Epithelial cell of esophagus (primary cell): ENCODE measurements around the gene BCL11B.

Experiments used
- DNase-seq: peaks from one replicate; pipeline ENCODE4 v3.0.0; 2010; ENCODE audit warnings: low read depth
- H3K4me3 ChIP-seq: 2 replicates; pipeline ENCODE4 v1.5.1; 2011; ENCODE audit warnings: mild to moderate bottlenecking, low read length, control low read depth
- TF ChIP-seq, protein P1 (sequence below): IDR thresholded peaks from 2 replicates; pipeline ENCODE4 v1.5.1; 2011; ENCODE audit warnings: low read depth, mild to moderate bottlenecking, low read length, control low read depth, inconsistent platforms; ENCODE audit not compliant: insufficient read depth; ENCODE audit errors: missing control alignments

Gene BCL11B

DNA sequence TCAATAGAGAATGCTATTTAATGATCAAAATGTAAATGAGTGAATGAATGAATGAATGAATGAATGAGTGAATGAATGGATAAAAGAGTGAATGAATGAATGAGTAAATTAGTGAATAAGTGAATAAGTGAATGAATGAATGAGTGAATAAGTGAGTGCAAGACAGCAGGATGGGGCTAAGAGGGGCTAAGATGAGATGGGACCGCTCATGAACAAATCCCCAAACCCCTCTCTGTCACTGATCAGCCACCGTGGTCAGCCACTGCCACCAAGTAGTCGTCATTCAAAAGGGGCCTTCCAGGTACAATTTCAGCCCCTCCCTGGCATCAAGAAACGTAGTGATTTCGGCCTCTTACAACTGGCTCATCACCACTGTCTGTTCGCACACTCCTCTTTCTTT, 79.2 kb downstream of the BCL11B start:
- no peak for DNase-seq
- no peak overlapping the region for H3K4me3 ChIP-seq
- TF ChIP-seq, protein P1, sequence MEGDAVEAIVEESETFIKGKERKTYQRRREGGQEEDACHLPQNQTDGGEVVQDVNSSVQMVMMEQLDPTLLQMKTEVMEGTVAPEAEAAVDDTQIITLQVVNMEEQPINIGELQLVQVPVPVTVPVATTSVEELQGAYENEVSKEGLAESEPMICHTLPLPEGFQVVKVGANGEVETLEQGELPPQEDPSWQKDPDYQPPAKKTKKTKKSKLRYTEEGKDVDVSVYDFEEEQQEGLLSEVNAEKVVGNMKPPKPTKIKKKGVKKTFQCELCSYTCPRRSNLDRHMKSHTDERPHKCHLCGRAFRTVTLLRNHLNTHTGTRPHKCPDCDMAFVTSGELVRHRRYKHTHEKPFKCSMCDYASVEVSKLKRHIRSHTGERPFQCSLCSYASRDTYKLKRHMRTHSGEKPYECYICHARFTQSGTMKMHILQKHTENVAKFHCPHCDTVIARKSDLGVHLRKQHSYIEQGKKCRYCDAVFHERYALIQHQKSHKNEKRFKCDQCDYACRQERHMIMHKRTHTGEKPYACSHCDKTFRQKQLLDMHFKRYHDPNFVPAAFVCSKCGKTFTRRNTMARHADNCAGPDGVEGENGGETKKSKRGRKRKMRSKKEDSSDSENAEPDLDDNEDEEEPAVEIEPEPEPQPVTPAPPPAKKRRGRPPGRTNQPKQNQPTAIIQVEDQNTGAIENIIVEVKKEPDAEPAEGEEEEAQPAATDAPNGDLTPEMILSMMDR: no peak

DNA sequence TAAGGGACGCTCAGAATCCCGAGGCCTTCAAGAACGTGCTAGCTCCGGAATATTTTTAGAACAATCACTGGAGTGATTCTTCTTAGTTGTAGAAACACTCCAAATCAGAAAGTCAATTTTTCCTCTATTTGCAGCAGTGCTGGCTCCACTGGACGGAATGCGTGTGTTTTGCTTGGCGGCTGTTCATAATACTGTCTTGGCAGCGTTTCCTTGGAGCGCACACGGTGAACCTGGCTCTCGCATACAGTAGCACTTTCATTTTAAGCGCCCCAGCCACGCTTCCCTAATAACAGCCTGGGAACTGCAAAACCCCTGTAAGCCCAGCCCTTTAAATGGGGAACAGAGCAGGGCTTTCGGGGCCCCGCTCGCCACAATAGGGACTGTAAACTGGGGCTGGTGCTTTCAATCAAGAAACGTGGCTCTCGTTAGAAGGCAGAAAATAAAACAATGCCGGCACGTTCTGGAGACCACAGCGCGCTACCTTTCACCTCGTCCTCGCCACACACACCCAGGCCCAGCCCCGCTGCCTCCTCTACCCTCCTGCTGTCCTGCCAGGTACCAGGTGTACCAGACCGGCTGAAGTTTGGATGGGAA, 79.9 kb downstream of the BCL11B start:
- DNase-seq: peak; percentile 56
- peak overlapping the region; percentile 47 for H3K4me3 ChIP-seq
- TF ChIP-seq, protein P1: no peak

DNA sequence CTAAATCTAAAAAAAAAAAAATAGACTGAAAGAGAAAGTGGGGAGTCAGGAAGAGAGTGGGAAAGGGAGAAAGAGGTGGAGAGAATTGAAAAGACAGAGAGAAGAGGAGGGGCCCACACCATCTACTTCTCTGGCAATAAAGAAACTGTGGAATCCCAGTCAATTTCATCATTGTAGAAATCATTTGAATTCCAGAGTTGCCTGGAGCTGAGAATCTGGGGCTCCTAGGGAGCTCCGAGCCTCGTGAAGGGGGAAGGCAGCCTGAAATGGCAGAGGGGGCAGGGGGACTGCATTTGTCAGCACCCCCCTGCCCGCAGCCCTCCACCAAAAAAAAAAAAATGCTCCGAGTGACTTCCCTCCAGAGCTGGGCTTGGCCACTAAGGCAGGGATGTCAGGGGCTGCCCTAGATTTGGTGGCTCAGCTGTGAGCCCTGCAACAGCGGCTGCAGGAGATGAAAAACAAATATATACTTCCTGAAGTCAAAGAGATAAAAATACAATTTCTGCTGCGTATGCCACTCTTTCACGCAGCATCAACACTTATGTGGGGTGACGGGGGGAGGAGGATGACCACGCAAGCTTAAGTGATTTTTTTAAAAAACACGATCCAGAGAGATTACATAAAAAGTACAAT, 80.5 kb downstream of the BCL11B start:
- DNase-seq: no peak
- peak overlapping the region; percentile 47 for H3K4me3 ChIP-seq
- TF ChIP-seq, protein P1: no peak

DNA sequence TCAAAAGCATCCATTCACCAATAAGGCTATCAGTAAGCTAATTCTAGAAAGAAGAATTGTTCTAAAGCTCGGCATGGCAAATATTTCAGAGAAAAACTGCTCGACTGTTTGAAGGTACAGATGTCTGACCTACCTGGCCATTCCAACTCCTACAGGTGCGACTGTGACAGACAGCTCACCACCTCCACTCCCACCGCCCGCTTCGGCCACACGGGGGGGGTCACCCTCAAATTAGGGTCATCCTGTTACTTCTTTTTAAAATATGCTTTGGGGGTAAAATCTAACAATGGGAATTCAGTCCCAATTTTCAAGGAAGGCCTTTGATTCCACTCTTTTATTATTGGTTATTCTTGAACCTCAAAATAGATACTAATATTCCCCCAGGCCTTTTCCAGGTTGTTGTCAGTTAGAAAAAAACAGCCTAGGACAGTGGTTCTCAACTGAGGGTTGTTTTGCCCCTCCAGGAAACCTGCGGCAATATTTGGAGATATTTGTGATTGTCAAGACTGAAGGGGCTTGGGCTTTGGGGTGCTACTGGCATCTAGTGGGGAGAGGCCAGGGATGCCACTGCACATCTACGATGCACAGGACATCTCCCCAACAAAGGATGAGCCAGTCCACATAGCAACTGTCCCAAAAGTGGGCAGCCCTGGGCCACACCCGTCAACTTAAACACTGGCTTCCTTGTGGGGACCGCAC, 81.2 kb downstream of the BCL11B start:
- no peak for DNase-seq
- TF ChIP-seq, protein P1: peak; percentile 18
- H3K4me3 ChIP-seq: no peak overlapping the region

DNA sequence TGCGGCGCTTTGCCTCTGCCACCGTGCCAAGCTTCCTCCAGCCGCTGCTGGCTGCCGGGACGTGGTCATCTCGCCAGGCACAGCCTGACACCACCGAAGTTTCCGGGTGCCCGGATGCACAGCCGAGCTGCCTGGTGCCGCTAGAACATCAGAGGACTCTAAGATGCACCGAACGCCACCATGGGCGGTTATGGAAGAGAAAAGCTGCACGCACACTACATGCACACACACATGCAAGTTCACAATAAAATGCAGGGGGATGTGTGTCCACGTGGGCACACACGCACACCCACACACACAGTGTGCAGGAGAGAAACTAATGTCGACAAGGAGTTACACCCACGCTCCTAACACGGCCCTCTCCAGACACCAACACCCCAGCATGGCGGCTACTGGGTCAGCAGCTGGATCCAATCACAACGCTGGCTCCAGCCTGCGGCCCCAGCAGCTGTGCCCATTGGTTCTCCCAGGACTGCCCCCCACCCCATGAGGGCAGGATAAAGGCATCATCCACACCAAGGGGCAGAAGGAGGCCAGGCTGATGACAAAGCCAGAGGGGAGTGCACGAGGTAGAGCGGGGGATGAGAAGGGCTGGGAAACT, 82.7 kb downstream of the BCL11B start:
- DNase-seq: no peak
- TF ChIP-seq, protein P1: no peak
- H3K4me3 ChIP-seq: no peak overlapping the region

DNA sequence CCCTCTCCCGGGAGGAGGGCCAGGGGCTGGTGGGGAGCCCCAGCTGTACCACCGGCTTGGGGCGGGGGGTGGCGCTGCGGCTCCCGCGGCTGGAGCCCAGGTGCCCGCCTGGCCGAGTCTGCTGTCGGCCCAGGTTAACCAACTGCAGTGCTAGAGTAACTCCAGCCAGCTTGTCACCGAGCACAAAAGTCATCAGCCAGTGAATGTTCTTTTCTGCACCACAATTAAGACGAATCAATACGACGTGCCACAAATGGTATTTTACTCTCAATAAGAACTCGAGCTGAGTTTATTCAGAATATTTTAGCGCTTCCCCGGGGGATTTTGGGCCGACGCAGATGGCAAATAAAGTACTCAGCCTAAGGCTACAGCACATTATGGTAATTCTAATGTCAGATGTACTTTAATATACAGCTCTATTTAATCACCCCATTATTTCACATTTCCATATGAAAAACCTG, 83.2 kb downstream of the BCL11B start:
- no peak overlapping the region for H3K4me3 ChIP-seq
- DNase-seq: no peak
- TF ChIP-seq, protein P1: no peak
